ENCODE data around the gene SENP6.

Gene SENP6

DNA sequence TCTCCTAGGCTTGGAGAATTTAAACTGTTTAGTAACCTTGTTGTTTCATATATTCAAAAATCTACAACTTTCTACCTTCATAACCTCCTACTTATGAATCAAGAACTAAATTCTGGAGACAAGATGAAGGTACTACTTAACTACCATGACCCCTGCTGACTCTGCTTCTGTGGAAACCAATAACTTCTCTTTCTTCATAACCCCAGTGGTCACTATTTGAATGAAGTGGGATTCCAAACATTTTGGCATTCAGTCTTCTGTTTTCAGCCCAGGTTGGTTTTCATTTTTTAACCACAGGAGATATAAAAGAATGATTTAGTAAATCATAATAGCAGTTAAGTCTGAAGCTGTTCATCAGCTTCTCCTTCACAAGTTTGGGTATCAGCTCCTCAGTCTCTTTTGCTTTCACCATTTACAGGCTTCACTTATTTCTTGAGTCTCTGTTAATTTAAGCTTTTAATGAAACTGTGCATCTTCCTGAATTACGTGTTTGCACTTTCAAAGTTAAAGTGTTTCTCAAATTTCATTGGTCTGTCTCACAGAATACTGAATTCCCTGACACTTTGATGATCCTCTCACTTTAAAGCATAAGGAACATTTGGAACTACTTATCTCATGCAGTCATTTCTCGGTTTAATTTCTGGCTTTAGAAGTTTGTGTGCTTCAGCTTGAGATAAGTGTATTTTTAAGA is 9.5 kb downstream of the SENP6 start:
- no peak overlapping the region for H3K27ac ChIP-seq
- TF ChIP-seq ZFX (IDR thresholded peaks at IDR 0.05) (no peak), CTCF (conservative IDR thresholded peaks at IDR 0.05) (no peak)

GRCh38 chr6:75611702-75612375 is 10.2 kb downstream of the SENP6 start:
- no peak for TF ChIP-seq CTCF (conservative IDR thresholded peaks at IDR 0.05)
- no peak for TF ChIP-seq ZFX (IDR thresholded peaks at IDR 0.05)
- H3K27ac ChIP-seq = no peak overlapping the region

GRCh38 chr6:75612434-75612833 is 10.8 kb downstream of the SENP6 start:
- H3K27ac ChIP-seq = no peak overlapping the region
- TF ChIP-seq CTCF (conservative IDR thresholded peaks at IDR 0.05) (no peak), ZFX (IDR thresholded peaks at IDR 0.05) (no peak)

DNA sequence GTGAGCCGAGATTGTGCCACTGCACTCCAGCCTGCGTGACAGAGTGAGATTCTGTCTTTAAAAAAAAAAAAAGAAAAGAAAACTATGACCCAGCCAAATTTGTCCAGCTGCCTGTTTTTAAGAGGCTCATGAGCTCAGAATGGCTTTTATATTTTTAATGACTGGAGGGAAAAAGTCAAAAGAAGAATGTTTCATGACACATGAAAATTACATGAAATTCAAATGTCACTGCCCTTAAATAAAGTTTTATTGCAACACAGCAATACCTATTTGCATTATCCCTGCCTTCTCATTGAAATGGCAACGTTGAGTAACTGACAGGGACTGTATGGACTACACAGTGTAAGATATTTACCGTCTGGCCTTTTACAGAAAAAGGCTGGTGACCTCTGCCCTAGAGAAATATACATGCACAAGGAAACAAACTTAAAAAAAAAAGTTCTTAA is 11.4 kb downstream of the SENP6 start:
- no peak overlapping the region for H3K27ac ChIP-seq
- TF ChIP-seq ZFX (IDR thresholded peaks at IDR 0.05) = no peak
- no peak for TF ChIP-seq CTCF (conservative IDR thresholded peaks at IDR 0.05)

DNA sequence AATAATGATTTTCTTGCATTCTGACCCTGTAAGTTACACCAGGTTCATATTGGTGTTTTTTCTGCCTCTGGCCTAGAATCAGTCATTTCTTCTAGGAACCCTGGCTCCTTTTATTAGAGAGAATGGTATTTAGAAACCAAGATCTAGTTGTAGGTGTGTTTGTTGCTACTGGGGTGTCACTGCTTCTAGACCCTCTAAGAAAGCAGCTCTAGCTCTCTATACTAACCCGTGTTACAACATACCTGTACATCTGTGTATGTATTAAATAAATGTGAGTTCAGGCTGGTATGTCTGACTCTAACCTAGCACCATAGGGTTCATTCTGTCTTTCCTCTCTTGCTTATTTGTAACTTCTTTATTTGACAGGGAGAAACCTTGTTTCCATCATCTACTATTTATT is 16.8 kb downstream of the SENP6 start:
- TF ChIP-seq CTCF (conservative IDR thresholded peaks at IDR 0.05) = 0 out of 2 replicates have a peak, but pooled peaks have one; percentile 3
- TF ChIP-seq ZFX (IDR thresholded peaks at IDR 0.05) = no peak
- no peak overlapping the region for H3K27ac ChIP-seq

DNA sequence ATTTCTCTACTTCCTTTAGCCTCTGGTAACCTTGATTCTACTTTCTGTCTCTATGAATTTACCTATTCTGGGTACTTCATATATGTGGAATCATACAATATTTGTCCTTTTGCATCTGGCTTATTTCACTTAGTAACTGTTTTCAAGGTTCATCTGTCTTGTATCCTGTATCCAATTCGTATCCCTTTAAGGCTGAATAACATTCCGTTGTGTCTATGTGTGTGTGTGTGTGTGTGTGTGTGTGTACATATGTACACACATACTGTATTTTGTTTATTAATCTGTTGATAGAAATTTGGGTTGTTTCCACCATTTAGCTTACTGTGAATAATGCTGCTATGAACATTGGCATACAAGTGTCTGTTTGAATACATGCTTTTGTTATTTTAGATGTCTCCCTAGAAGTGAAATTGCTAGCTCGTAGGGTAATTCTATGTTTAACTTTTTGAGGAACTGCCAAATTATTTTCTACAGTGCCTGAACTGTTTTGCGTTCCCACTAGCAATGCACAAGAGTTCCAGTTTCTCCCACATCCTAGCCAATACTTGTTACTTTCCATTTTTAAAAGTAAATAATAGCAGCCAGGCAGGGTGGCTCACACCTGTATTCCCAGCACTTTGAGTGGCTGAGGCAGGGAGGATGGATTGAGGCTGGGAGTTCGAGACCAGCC is 17.7 kb downstream of the SENP6 start:
- no peak for TF ChIP-seq ZFX (IDR thresholded peaks at IDR 0.05)
- TF ChIP-seq CTCF (conservative IDR thresholded peaks at IDR 0.05) = no peak
- H3K27ac ChIP-seq = peak overlapping the region; percentile 51
